ENCODE measurements around the gene TRIM59.

The TRIM59 gene

DNA sequence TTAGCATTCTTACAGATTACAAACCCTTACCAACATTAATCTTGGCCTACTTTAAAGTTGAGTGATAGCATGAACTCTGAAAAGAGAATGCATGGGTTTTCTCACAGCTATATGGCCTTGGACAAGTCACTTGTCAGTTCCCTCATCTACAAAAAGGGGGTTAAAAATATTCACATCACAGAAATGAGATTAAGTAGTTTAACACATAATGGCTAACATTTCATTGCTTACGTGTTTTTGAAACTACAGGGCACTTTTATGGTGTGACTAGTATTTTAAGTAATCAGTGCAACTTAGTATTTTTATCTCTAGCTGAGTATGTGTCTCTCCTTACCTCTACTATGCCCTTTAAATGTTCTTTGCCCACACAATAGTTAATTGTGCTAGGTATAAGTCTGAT is 13.8 kb downstream of the TRIM59 start:
- peaks cover 73% of the 10 kb centered on the region for H3K36me3 Mint-ChIP-seq (ENCODE audit: low read depth)
- H3K9me3 Mint-ChIP-seq: no peaks in the 10 kb centered on the region
- no peaks in the 10 kb centered on the region for H3K4me1 Mint-ChIP-seq
- no peaks in the 10 kb centered on the region for H3K27me3 Mint-ChIP-seq (ENCODE audit: low read depth)
- H3K27ac Mint-ChIP-seq: no peak overlapping the region
- H3K4me3 Mint-ChIP-seq: no peak overlapping the region
- TF ChIP-seq, protein P1, sequence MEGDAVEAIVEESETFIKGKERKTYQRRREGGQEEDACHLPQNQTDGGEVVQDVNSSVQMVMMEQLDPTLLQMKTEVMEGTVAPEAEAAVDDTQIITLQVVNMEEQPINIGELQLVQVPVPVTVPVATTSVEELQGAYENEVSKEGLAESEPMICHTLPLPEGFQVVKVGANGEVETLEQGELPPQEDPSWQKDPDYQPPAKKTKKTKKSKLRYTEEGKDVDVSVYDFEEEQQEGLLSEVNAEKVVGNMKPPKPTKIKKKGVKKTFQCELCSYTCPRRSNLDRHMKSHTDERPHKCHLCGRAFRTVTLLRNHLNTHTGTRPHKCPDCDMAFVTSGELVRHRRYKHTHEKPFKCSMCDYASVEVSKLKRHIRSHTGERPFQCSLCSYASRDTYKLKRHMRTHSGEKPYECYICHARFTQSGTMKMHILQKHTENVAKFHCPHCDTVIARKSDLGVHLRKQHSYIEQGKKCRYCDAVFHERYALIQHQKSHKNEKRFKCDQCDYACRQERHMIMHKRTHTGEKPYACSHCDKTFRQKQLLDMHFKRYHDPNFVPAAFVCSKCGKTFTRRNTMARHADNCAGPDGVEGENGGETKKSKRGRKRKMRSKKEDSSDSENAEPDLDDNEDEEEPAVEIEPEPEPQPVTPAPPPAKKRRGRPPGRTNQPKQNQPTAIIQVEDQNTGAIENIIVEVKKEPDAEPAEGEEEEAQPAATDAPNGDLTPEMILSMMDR (IDR thresholded peaks at IDR 0.05; ENCODE audit: unreplicated experiment in 3 of 3): no peak

DNA sequence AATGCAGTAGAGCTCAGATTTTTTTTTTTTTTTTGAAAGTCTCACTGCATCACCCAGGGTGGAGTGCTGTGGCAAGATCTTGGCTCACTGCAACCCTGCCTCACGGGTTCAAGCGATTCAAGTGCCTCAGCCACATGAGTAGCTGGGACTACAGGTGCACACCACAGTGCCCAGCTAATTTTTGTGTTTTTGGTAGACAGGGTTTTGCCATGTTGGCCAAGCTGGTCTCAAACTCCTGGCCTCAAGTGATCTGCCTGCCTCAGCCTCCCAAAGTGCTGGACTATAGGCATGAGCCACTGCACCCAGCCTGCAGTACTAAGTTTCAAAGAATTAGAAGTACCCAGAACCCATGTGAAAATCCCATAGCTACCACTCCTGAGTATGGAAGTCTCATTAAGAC is 14.5 kb downstream of the TRIM59 start:
- Mint-ChIP-seq H3K27ac (no peak overlapping the region), H3K4me1 (no peaks in the 10 kb centered on the region), H3K9me3 (no peaks in the 10 kb centered on the region), H3K36me3 (ENCODE audit: low read depth) (peaks cover 71% of the 10 kb centered on the region), H3K4me3 (no peak overlapping the region), H3K27me3 (ENCODE audit: low read depth) (no peaks in the 10 kb centered on the region)
- TF ChIP-seq, protein P1 (IDR thresholded peaks at IDR 0.05; ENCODE audit: unreplicated experiment in 3 of 3): no peak

GRCh38 chr3:160434071-160434470 is 15.5 kb downstream of the TRIM59 start:
- Mint-ChIP-seq H3K27me3 (ENCODE audit: low read depth) (no peaks in the 10 kb centered on the region), H3K36me3 (ENCODE audit: low read depth) (peaks cover 69% of the 10 kb centered on the region), H3K4me3 (no peak overlapping the region), H3K27ac (no peak overlapping the region), H3K4me1 (no peaks in the 10 kb centered on the region), H3K9me3 (no peaks in the 10 kb centered on the region)
- TF ChIP-seq, protein P1 (IDR thresholded peaks at IDR 0.05; ENCODE audit: unreplicated experiment in 3 of 3): no peak

- TF ChIP-seq, protein P1 (IDR thresholded peaks at IDR 0.05; ENCODE audit: unreplicated experiment in 3 of 3): no peak
- no peak overlapping the region for H3K27ac Mint-ChIP-seq
- H3K4me3 Mint-ChIP-seq: no peak overlapping the region
- H3K4me1 Mint-ChIP-seq: no peaks in the 10 kb centered on the region
- no peaks in the 10 kb centered on the region for H3K27me3 Mint-ChIP-seq (ENCODE audit: low read depth)
- H3K36me3 Mint-ChIP-seq (ENCODE audit: low read depth): peaks cover 79% of the 10 kb centered on the region
- H3K9me3 Mint-ChIP-seq: no peaks in the 10 kb centered on the region
These were observed 21.7 kb downstream of the TRIM59 start for GRCh38 chr3:160427832-160428424.

DNA sequence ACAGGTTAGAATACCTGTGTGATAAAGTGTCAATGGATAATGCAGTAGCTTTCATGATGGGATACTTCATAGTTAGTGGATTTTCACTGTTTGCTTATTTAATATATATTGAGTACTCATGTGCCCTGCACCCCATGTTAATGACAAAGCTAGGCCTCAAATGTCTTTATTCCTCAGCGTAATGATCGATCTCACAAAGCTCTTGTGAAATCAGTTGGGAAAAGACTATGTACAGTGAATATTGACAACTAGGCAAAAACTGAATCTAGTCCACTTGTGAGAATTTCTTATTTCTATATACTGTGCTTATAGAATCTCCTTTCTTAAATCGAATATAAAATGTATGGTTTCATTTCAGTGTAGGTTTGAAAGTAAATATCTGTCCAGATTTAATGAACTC is 32.3 kb downstream of the TRIM59 start:
- H3K27me3 Mint-ChIP-seq (ENCODE audit: low read depth): no peaks in the 10 kb centered on the region
- H3K4me1 Mint-ChIP-seq: peaks cover 5% of the 10 kb centered on the region
- no peak overlapping the region for H3K4me3 Mint-ChIP-seq
- TF ChIP-seq, protein P1 (IDR thresholded peaks at IDR 0.05; ENCODE audit: unreplicated experiment in 3 of 3): no peak
- peaks cover 49% of the 10 kb centered on the region for H3K36me3 Mint-ChIP-seq (ENCODE audit: low read depth)
- H3K27ac Mint-ChIP-seq: no peak overlapping the region
- no peaks in the 10 kb centered on the region for H3K9me3 Mint-ChIP-seq

DNA sequence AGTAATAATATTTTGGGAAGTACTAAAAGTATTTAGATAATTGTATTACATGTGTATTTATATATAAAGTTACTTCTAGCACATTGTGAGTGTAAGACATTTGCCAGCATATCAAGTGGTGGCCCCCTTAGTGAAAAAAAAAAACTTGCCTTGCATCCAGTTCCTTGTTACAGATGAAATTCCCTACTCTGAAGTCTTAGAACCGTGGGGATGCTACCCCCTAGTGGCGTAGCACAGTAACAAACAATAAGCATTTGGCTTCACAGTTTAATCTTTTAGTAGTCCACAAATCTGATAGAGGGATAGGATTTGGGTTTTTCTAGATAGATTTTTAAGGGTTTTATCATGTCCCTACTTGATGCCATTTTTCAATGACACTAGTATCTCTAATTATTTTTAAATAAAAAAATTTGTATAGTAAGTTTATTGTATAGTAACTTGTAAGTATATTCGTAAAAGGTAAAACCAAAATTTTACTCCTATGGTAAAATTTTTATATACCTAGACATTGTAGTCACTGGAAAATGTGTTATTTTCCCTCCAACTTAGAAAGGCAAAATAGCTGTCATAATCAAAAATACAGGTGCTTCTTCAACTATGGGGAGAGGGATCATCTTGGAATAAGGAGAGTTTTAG is 35.9 kb downstream of the TRIM59 start:
- no peak overlapping the region for H3K4me3 Mint-ChIP-seq
- H3K4me1 Mint-ChIP-seq: peaks cover 5% of the 10 kb centered on the region
- peaks cover 43% of the 10 kb centered on the region for H3K36me3 Mint-ChIP-seq (ENCODE audit: low read depth)
- no peaks in the 10 kb centered on the region for H3K9me3 Mint-ChIP-seq
- TF ChIP-seq, protein P1 (IDR thresholded peaks at IDR 0.05; ENCODE audit: unreplicated experiment in 3 of 3): peak; percentile 80 to 88 (median 86)
- H3K27ac Mint-ChIP-seq: peak overlapping the region in 1 of 3 experiments; percentile 65
- no peaks in the 10 kb centered on the region for H3K27me3 Mint-ChIP-seq (ENCODE audit: low read depth)

Measured in nephron (organoid).